ENCODE measurements around the gene DLGAP1. TPM values are rescaled to one million over a fixed set of nuclear protein-coding genes. Genes with fewer than 3 reads are reported as not detected.
"Not testable (repeated sequence)": the region's sequence is repeated elsewhere in the genome, so short reads cannot be mapped to it uniquely, and the experiment has no call there.

DLGAP1 gene
- total and polyA plus RNA-seq, 9 donors, result 2.0 to 42.7 (median 3.8) TPM

DNA sequence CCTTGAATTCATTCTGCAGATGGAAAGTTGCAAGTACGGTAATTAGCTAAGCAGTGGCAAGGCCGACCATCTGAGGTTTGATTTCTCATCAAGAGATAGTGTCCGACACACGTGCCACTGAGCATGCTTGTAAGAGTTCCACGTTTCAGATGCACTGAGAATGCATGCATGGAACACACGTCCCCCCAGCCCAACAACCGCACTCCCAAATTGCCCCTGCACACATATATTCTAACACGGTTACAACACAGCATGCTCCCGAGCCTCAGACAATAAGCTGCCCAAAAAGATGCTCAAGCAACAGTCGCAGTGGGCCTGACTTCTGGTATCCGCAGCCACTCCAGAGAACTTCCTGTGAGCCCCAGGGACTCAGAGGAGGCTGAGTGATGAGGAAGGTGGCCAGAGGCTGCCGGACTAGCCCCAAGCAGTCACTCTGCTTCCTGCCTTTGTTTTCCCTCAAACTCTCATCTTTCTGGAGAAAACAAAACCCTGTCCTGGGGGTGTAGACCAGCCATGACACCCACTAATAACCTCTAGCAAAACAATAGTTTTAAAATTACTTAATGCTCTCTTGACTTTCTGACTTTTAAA is 801.2 kb downstream of the DLGAP1 start:
- 38 to 55% (median 40%) methylated on average over 12 of the region's 12 CpGs for WGBS, 3 donors
- H3K4me3 ChIP-seq, result no peak overlapping the region
- peak in 1 of 5 donors; percentile 25 for DNase-seq
- no peak overlapping the region for H3K27ac ChIP-seq
- peaks cover 14% of the 10 kb centered on the region for H3K4me1 ChIP-seq (ENCODE audit: insufficient read depth)
- no peaks in the 10 kb centered on the region for H3K27me3 ChIP-seq
- no peaks in the 10 kb centered on the region for H3K9me3 ChIP-seq
- intact Hi-C loops (cut with DNase I), result loop anchor here in 1 of 4 donors (5.0 kb wide), 1 partner anchor 57 kb away; no protein-coding TSS in a partner anchor
- H3K36me3 ChIP-seq, result no peaks in the 10 kb centered on the region
- TF ChIP-seq POLR2A (IDR thresholded peaks at IDR 0.05), result no peak
- TF ChIP-seq, protein P1, sequence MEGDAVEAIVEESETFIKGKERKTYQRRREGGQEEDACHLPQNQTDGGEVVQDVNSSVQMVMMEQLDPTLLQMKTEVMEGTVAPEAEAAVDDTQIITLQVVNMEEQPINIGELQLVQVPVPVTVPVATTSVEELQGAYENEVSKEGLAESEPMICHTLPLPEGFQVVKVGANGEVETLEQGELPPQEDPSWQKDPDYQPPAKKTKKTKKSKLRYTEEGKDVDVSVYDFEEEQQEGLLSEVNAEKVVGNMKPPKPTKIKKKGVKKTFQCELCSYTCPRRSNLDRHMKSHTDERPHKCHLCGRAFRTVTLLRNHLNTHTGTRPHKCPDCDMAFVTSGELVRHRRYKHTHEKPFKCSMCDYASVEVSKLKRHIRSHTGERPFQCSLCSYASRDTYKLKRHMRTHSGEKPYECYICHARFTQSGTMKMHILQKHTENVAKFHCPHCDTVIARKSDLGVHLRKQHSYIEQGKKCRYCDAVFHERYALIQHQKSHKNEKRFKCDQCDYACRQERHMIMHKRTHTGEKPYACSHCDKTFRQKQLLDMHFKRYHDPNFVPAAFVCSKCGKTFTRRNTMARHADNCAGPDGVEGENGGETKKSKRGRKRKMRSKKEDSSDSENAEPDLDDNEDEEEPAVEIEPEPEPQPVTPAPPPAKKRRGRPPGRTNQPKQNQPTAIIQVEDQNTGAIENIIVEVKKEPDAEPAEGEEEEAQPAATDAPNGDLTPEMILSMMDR (IDR thresholded peaks at IDR 0.05), result peak in 1 of 3 donors; percentile 7

DNA sequence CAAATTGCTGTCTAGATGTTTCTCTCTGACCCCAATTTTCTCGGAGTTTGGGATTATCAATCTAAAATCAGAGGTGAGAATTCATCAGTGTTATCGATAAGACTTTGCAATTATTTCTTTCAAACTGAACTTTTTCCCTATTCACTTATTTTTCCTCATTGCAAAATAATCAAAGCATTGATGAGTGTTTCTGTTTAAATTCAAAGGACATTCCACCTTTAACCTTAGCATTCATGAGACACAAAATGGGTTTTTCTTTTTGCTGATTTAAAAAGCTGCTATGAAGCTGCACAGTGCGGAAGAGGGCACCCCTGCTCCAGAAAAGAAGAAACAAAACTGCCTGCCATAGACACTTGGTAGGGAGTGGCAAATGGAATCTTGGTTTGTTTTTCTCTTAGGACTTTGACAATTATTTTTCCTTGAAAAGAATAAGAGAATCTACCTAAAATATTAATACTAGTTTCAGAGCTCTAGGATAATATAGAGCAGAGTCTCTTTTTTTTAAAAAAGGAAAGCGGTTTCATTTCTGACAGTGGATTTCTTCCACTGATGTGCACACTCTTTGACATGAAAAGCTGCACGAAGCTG is 801.8 kb downstream of the DLGAP1 start:
- DNase-seq, result no peak
- H3K4me3 ChIP-seq, result no peak overlapping the region
- no peaks in the 10 kb centered on the region for H3K36me3 ChIP-seq
- intact Hi-C loops (cut with DNase I), result loop anchor here in 1 of 4 donors (5.0 kb wide), 1 partner anchor 56 kb away; no protein-coding TSS in a partner anchor
- H3K9me3 ChIP-seq, result no peaks in the 10 kb centered on the region
- 45 to 58% (median 50%) methylated on average over 5 of the region's 5 CpGs for WGBS, 3 donors
- no peak overlapping the region for H3K27ac ChIP-seq
- TF ChIP-seq, protein P1 (IDR thresholded peaks at IDR 0.05), result no peak
- TF ChIP-seq EP300 (IDR thresholded peaks at IDR 0.05), result no peak
- no peak for TF ChIP-seq POLR2A (IDR thresholded peaks at IDR 0.05)
- peaks cover 14% of the 10 kb centered on the region for H3K4me1 ChIP-seq (ENCODE audit: insufficient read depth)
- no peaks in the 10 kb centered on the region for H3K27me3 ChIP-seq

DNA sequence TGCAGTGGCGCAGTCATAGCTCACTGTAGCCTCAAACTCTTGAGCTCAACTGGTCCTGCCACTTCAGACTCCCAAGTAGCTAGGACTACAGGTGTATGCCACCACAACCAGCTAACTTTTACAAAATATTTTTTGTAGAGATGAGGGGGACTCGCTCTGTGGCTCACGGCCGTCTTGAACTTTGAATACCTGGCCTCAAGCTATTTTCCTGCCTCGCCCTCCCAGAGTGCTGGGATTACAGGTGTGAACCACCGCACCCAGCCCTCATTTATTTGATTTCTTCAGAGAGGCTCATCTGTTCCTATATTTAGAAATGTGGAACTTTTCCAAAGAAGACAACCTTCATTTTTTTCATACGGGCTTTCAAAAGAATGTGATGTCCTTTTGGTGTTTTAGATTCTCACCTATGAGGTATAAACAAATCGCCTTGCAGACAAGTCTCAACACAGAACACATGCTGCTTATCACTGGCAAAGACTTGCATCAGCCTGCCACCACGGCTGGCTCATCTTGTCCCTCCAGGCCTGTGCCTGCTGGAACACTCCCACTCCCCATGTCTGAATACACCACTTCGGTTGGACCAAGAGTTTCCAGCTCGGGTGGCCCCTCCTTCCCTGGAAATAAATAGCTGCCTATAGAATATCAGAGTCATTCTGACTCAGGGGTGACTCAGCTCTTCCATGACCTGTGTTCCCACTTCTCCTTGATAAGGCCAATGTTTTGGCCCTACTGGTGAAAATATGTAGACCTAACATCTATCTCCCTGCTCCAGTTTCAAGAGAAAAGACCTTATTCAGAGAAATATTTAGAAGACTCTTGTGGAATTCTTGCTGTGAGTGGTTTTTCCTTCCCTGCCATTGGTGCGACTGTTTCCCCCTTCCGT is 802.5 kb downstream of the DLGAP1 start:
- Histone ChIP-seq H3K27me3 (no peaks in the 10 kb centered on the region), H3K36me3 (no peaks in the 10 kb centered on the region), H3K9me3 (no peaks in the 10 kb centered on the region), H3K4me1 (ENCODE audit: insufficient read depth) (peaks cover 14% of the 10 kb centered on the region), H3K27ac (no peak overlapping the region), H3K4me3 (no peak overlapping the region)
- WGBS, 3 donors, result 54 to 65% (median 55%) methylated on average over 13 of the region's 13 CpGs
- peak; percentile 45 to 70 (median 53) for DNase-seq
- TF ChIP-seq POLR2A (IDR thresholded peaks at IDR 0.05) (no peak), EP300 (IDR thresholded peaks at IDR 0.05) (no peak)
- TF ChIP-seq, protein P1 (IDR thresholded peaks at IDR 0.05), result no peak
- intact Hi-C loops (cut with DNase I), result loop anchor here in 1 of 4 donors (5.0 kb wide), 1 partner anchor 55 kb away; no protein-coding TSS in a partner anchor

DNA sequence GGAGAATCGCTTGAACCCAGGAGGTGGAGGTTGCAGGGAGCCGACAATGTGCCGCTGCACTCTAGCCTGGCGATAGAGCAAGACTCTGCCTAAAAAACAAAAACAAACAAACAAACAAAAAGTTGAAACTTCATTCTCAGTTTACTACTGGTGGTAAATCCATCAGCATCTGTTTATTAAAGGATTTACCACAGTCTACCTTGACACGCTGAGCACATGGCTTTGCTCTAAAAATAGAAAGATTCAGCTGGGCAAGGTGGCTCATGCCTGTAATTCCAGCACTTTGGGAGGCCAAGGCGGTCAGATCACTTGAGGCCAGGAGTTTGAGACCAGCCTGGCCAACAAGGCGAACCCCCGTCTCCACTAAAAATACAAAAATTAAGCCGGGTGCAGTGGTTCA is 803.8 kb downstream of the DLGAP1 start:
- Histone ChIP-seq H3K4me1 (ENCODE audit: insufficient read depth) (peaks cover 14% of the 10 kb centered on the region), H3K9me3 (no peaks in the 10 kb centered on the region), H3K27me3 (no peaks in the 10 kb centered on the region), H3K36me3 (no peaks in the 10 kb centered on the region), H3K27ac (no peak overlapping the region), H3K4me3 (no peak overlapping the region)
- TF ChIP-seq, protein P1 (IDR thresholded peaks at IDR 0.05), result no peak
- TF ChIP-seq POLR2A (IDR thresholded peaks at IDR 0.05), result no peak
- no peak for TF ChIP-seq EP300 (IDR thresholded peaks at IDR 0.05)
- intact Hi-C loops (cut with DNase I), result loop anchor here in 1 of 4 donors (5.0 kb wide), 1 partner anchor 54 kb away; no protein-coding TSS in a partner anchor
- no peak for DNase-seq
- WGBS, 3 donors, result 86 to 88% (median 87%) methylated on average over 9 of the region's 9 CpGs

DNA sequence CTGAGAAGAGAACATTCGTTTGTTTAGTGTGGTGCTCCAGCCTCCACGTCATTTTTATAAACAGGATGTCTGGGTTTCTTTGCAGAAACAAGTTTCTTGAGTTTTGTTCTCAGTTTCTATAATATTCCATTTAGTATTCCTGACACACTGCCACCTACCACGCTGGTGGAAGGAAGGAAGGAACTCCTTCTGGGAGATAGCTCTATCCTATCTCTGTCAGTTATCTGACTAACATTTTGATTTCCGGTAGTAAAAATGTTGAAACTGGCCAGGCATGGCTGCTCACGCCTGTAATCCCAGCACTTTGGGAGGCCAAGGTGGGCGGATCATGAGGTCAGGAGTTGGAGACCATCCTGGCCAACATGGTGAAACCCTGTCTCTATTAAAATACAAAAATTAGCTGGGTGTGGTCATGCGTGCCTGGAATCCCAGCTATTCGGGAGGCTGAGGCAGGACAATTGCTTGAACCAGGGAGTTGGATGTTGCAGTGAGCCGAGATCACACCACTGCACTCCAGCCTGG is 804.5 kb downstream of the DLGAP1 start:
- not testable (repeated sequence) for DNase-seq, H3K4me3 ChIP-seq, H3K27ac ChIP-seq, H3K9me3 ChIP-seq, H3K36me3 ChIP-seq, H3K27me3 ChIP-seq
- H3K4me1 ChIP-seq (ENCODE audit: insufficient read depth), result peaks cover 14% of the 10 kb centered on the region
- intact Hi-C loops (cut with DNase I), result loop anchor here in 1 of 4 donors (5.0 kb wide), 1 partner anchor 53 kb away; no protein-coding TSS in a partner anchor
- WGBS, 3 donors, result 63 to 69% (median 65%) methylated on average over 9 of the region's 9 CpGs
